DMS 273 (cell line): Measurements from ENCODE around the gene FAM187B.

ENCODE experiments used
- DNase-seq: peaks from one replicate; lab custom pipeline; 2025; ENCODE audit not compliant: unreplicated experiment; lab: John Stamatoyannopoulos, UW

FAM187B gene

GRCh38 chr19:35179830-35180229 is 48.7 kb downstream of the FAM187B start:
- DNase-seq = no peak

- no peak for DNase-seq
Observed at GRCh38 chr19:35178701-35179100, 49.8 kb downstream of the FAM187B start.

GRCh38 chr19:35177377-35178274 is 50.9 kb downstream of the FAM187B start:
- DNase-seq = no peak

- DNase-seq = no peak
Observed at GRCh38 chr19:35176181-35176570, 52.4 kb downstream of the FAM187B start.
